Measurements from ENCODE around the gene SDSL.

- no peak for TF ChIP-seq CTCF (IDR thresholded peaks at IDR 0.05)
- no peak for TF ChIP-seq POLR2A (IDR thresholded peaks at IDR 0.05)
Measured at GRCh38 chr12:113439301-113439597, 17.1 kb downstream of the SDSL start.
